ENCODE measurements around the gene DISC1. TPM values are rescaled to one million over a fixed set of nuclear protein-coding genes. Genes with fewer than 3 reads are reported as not detected.
"Not testable (repeated sequence)": the region's sequence is repeated elsewhere in the genome, so short reads cannot be mapped to it uniquely, and the experiment has no call there.

Gene DISC1
- total and polyA plus RNA-seq, 2 experiments from 2014 or later: 0.43 to 1.2 TPM

DNA sequence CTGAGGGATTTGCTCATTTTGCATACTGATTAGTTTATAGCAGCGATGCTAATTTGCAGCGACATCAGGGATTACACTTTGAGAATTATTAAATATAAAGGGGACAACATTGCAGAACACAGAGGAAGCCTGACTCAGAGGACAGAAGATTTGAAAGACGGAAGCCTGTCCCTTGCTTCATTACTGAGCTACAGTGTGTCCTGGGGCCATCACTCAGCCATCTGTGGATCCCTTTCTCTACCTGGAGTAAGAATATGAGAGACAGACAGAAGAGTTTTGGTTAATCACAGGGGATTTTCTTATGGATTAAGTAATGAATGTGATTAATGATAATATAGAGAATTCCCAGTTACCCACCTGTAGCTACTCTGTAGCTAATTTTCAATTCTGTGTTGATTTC is 134.7 kb downstream of the DISC1 start:
- no peaks in the 10 kb centered on the region for H3K9me3 ChIP-seq (ENCODE audit: low read depth)
- H3K27ac ChIP-seq: no peak overlapping the region
- no peaks in the 10 kb centered on the region for H3K79me2 ChIP-seq (ENCODE audit: insufficient read depth)
- no peak overlapping the region for H2AFZ ChIP-seq
- H3K4me2 ChIP-seq (ENCODE audit: unreplicated experiment): no peak overlapping the region
- H4K20me1 ChIP-seq (ENCODE audit: insufficient read depth): no peaks in the 10 kb centered on the region
- in situ Hi-C loops (cut with MboI): no loop called here
- TF ChIP-seq EZH2 (IDR thresholded peaks at IDR 0.05; ENCODE audit: insufficient read depth, poor library complexity, severe bottlenecking) (no peak), EZH2phosphoT487 (IDR thresholded peaks at IDR 0.05; ENCODE audit: insufficient read depth, low read depth) (no peak)
- no peaks in the 10 kb centered on the region for H3F3A ChIP-seq (ENCODE audit: insufficient read depth)
- no peak overlapping the region for H3K4me3 ChIP-seq
- no peaks in the 10 kb centered on the region for H3K27me3 ChIP-seq (replicated peaks; ENCODE audit: insufficient read depth)
- no peaks in the 10 kb centered on the region for H3K9me2 ChIP-seq (ENCODE audit: insufficient read depth)
- no peaks in the 10 kb centered on the region for H3K4me1 ChIP-seq (ENCODE audit: insufficient read depth)
- H3K9ac ChIP-seq: no peak overlapping the region
- no peaks in the 10 kb centered on the region for H3K36me3 ChIP-seq (ENCODE audit: low read depth)
- no peak for DNase-seq
- 71 to 82% methylated on average over 3 of the region's 3 CpGs for WGBS, 2 experiments (ENCODE audit: low coverage in 1 of 2, low lambda C conversion rate in 2 of 2, missing lambda C conversion rate in 2 of 2)

DNA sequence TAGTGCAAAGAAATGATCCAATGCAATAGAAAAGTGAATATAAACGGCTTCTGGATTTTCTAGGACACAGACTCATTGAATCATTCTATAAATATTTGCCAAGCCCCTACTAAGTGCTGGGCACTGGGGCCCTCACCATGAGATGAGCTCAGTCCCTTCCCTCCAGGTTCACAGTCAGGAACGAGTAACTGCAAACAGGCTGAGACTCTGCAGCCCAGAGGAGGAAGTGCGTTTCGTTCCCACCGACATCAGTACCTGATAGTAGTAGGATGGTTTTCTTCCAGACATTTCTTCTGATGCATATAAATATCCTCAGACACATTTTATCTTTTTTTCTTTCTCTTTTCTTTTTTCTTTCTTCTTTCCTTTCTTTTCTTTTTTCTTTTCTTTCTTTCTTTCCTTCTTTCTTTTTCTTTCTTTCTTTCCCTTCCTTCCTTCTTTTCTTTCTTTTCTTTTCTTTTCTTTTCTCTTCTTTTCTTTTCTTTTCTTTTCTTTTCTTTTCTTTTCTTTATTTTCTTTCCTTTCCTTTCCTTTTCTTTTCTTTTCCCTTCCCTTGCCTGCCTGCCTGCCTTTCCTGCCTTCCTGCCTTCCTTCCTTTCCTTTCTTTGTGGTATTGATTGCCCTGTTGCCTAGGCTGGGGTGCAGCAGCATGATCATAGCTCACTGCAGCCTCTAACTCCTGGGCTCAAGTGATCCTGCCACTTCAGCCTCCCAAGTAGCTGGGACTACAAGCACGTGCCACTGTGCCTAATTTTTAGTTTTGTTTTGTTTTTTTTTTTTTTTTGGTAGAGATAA is 135.4 kb downstream of the DISC1 start:
- H3K9me2 ChIP-seq (ENCODE audit: insufficient read depth): no peaks in the 10 kb centered on the region
- H3K4me1 ChIP-seq (ENCODE audit: insufficient read depth): no peaks in the 10 kb centered on the region
- H3K36me3 ChIP-seq (ENCODE audit: low read depth): no peaks in the 10 kb centered on the region
- in situ Hi-C loops (cut with MboI): no loop called here
- H4K20me1 ChIP-seq (ENCODE audit: insufficient read depth): no peaks in the 10 kb centered on the region
- H3K27ac ChIP-seq: no peak overlapping the region
- no peaks in the 10 kb centered on the region for H3K79me2 ChIP-seq (ENCODE audit: insufficient read depth)
- H3K9ac ChIP-seq: no peak overlapping the region
- no peaks in the 10 kb centered on the region for H3F3A ChIP-seq (ENCODE audit: insufficient read depth)
- H3K9me3 ChIP-seq (ENCODE audit: low read depth): no peaks in the 10 kb centered on the region
- H3K4me2 ChIP-seq (ENCODE audit: unreplicated experiment): no peak overlapping the region
- 81 to 84% methylated on average over 6 of the region's 6 CpGs for WGBS, 2 experiments (ENCODE audit: low coverage in 1 of 2, low lambda C conversion rate in 2 of 2, missing lambda C conversion rate in 2 of 2)
- no peak overlapping the region for H3K4me3 ChIP-seq
- no peak for DNase-seq
- H2AFZ ChIP-seq: no peak overlapping the region
- TF ChIP-seq EZH2 (IDR thresholded peaks at IDR 0.05; ENCODE audit: insufficient read depth, poor library complexity, severe bottlenecking) (no peak), EZH2phosphoT487 (IDR thresholded peaks at IDR 0.05; ENCODE audit: insufficient read depth, low read depth) (no peak)
- no peaks in the 10 kb centered on the region for H3K27me3 ChIP-seq (replicated peaks; ENCODE audit: insufficient read depth)

DNA sequence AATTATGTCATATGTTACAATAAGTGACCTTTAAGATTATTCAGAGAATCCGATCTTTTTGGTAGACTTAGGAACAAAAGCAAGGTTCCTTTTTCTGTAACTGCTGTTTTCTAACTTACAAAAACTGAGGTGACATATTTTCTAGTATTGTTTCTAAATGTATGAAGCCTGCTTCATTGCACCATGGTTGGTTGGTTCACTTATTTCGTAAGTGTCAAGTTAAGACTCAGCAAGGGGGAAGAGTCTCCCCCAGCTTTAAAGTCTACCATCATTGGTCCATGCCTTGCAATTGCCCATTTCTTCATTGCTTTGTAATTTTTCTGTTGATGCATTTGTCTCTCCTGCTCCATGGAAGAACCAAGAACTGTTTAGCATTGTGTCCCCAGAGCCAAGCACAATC is 136.9 kb downstream of the DISC1 start:
- no peak overlapping the region for H2AFZ ChIP-seq
- no peak overlapping the region for H3K4me3 ChIP-seq
- H3K27me3 ChIP-seq (replicated peaks; ENCODE audit: insufficient read depth): no peaks in the 10 kb centered on the region
- WGBS, 2 experiments (ENCODE audit: low coverage in 1 of 2, low lambda C conversion rate in 2 of 2, missing lambda C conversion rate in 2 of 2): 84 to 87% methylated on average over 2 of the region's 2 CpGs
- H3K79me2 ChIP-seq (ENCODE audit: insufficient read depth): no peaks in the 10 kb centered on the region
- TF ChIP-seq EZH2 (IDR thresholded peaks at IDR 0.05; ENCODE audit: insufficient read depth, poor library complexity, severe bottlenecking): no peak
- TF ChIP-seq EZH2phosphoT487 (IDR thresholded peaks at IDR 0.05; ENCODE audit: insufficient read depth, low read depth): no peak
- in situ Hi-C loops (cut with MboI): no loop called here
- H3K9me3 ChIP-seq (ENCODE audit: low read depth): no peaks in the 10 kb centered on the region
- no peak overlapping the region for H3K4me2 ChIP-seq (ENCODE audit: unreplicated experiment)
- H3F3A ChIP-seq (ENCODE audit: insufficient read depth): no peaks in the 10 kb centered on the region
- no peaks in the 10 kb centered on the region for H4K20me1 ChIP-seq (ENCODE audit: insufficient read depth)
- DNase-seq: no peak
- H3K27ac ChIP-seq: no peak overlapping the region
- H3K4me1 ChIP-seq (ENCODE audit: insufficient read depth): no peaks in the 10 kb centered on the region
- H3K9ac ChIP-seq: no peak overlapping the region
- no peaks in the 10 kb centered on the region for H3K36me3 ChIP-seq (ENCODE audit: low read depth)
- no peaks in the 10 kb centered on the region for H3K9me2 ChIP-seq (ENCODE audit: insufficient read depth)

DNA sequence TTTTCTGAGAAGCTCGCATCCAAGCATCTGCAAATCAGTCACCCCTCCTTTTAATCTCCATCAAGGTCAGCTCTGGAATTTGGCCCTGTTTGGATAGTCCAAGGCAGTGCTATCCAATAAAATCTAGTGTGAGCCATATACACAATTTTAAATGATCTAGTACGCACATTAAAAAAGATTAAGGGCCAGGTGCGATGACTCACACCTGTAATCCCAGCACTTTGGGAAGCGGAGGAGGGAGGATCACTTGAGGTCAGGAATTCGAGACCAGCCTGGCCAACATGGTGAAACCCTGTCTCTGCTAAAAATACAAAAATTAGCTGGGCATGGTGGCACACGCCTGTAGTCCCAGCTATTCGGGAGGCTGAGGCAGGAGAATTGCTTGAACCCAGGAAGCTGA is 139.2 kb downstream of the DISC1 start:
- H3K36me3 ChIP-seq (ENCODE audit: low read depth); DNase-seq; H3K79me2 ChIP-seq (ENCODE audit: insufficient read depth); H3F3A ChIP-seq (ENCODE audit: insufficient read depth); H3K27me3 ChIP-seq (replicated peaks; ENCODE audit: insufficient read depth); H3K27ac ChIP-seq; H3K4me1 ChIP-seq (ENCODE audit: insufficient read depth); H3K9me2 ChIP-seq (ENCODE audit: insufficient read depth); H4K20me1 ChIP-seq (ENCODE audit: insufficient read depth); in situ Hi-C loops (cut with MboI); H3K4me2 ChIP-seq (ENCODE audit: unreplicated experiment); H2AFZ ChIP-seq; H3K9me3 ChIP-seq (ENCODE audit: low read depth); H3K4me3 ChIP-seq; H3K9ac ChIP-seq: not testable (repeated sequence)
- WGBS, 2 experiments (ENCODE audit: low coverage in 1 of 2, low lambda C conversion rate in 2 of 2, missing lambda C conversion rate in 2 of 2): 92 to 95% methylated on average over 7 of the region's 7 CpGs

DNA sequence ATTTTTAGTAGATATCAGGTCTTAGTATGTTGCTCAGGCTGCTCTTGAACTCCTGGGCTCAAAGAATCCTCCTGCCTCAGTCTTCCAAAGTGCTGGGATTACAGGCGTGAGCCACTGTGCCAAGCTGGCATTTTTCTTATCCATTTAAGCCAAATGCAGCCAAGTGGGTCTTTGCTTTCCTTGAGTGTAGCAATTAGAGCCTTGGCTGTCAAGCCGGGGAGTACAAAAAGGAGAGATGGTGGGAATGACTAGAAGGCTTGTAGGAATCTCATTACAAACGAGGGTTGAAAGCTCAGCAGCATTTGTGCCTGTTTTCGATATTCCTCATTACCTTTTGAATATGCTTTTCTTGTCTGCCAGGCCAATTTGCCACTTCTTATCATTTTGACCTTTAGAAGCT is 140.9 kb downstream of the DISC1 start:
- no peaks in the 10 kb centered on the region for H3K27me3 ChIP-seq (replicated peaks; ENCODE audit: insufficient read depth)
- no peak overlapping the region for H3K4me3 ChIP-seq
- in situ Hi-C loops (cut with MboI): no loop called here
- no peak for TF ChIP-seq EZH2phosphoT487 (IDR thresholded peaks at IDR 0.05; ENCODE audit: insufficient read depth, low read depth)
- TF ChIP-seq EZH2 (IDR thresholded peaks at IDR 0.05; ENCODE audit: insufficient read depth, poor library complexity, severe bottlenecking): no peak
- no peaks in the 10 kb centered on the region for H3K4me1 ChIP-seq (ENCODE audit: insufficient read depth)
- no peak overlapping the region for H3K27ac ChIP-seq
- H3K9me2 ChIP-seq (ENCODE audit: insufficient read depth): no peaks in the 10 kb centered on the region
- 91% methylated on average over 4 of the region's 4 CpGs for WGBS, 2 experiments (ENCODE audit: low coverage in 1 of 2, low lambda C conversion rate in 2 of 2, missing lambda C conversion rate in 2 of 2)
- no peaks in the 10 kb centered on the region for H4K20me1 ChIP-seq (ENCODE audit: insufficient read depth)
- H3K4me2 ChIP-seq (ENCODE audit: unreplicated experiment): no peak overlapping the region
- no peaks in the 10 kb centered on the region for H3K79me2 ChIP-seq (ENCODE audit: insufficient read depth)
- no peak overlapping the region for H3K9ac ChIP-seq
- H3K9me3 ChIP-seq (ENCODE audit: low read depth): no peaks in the 10 kb centered on the region
- no peaks in the 10 kb centered on the region for H3F3A ChIP-seq (ENCODE audit: insufficient read depth)
- H2AFZ ChIP-seq: no peak overlapping the region
- no peaks in the 10 kb centered on the region for H3K36me3 ChIP-seq (ENCODE audit: low read depth)
- DNase-seq: no peak

Data from GM23248 (cell line).